H1 (cell line): ENCODE measurements around the gene GPR180.

Experiments used
- ASH2L ChIP-seq: fragments of 200-600, 300-600 bp; sonication (generic); IDR thresholded peaks from one replicate; pipeline ENCODE4 v1.7.1; 2017; ENCODE audit warnings: low read length
- CHD2 ChIP-seq: IDR thresholded peaks from 2 replicates; pipeline ENCODE4 v1.6.1; 2012; ENCODE audit warnings: low read length, improper control_type of control experiment
- EZH2 ChIP-seq: fragments of 200-600 bp; sonication (generic); IDR thresholded peaks from 2 replicates; pipeline ENCODE4 v1.7.1; 2012; ENCODE audit warnings: low read depth, mild to moderate bottlenecking, moderate library complexity, low read length, inconsistent platforms; ENCODE audit not compliant: severe bottlenecking
- GABPA ChIP-seq: IDR thresholded peaks from 2 replicates; pipeline ENCODE4 v1.6.1; 2011; ENCODE audit warnings: mild to moderate bottlenecking, low read length, moderate library complexity, borderline replicate concordance; ENCODE audit not compliant: insufficient read depth
- RAD21 ChIP-seq, 2 experiments: IDR thresholded peaks in 1 of 2; conservative IDR thresholded peaks in 1 of 2; 2 replicates each; pipeline ENCODE4 v1.6.1; 2011; ENCODE audit warnings: low read depth in 2 of 2, low read length in 2 of 2, improper control_type of control experiment in 1 of 2, inconsistent platforms in 1 of 2, mild to moderate bottlenecking in 1 of 2, moderate library complexity in 1 of 2
- RFX5 ChIP-seq: IDR thresholded peaks from 2 replicates; pipeline ENCODE4 v1.6.1; 2011; ENCODE audit warnings: low read depth, low read length, improper control_type of control experiment, borderline replicate concordance
- SP1 ChIP-seq: IDR thresholded peaks from 2 replicates; pipeline ENCODE4 v1.6.1; 2011; ENCODE audit warnings: low read depth, low read length
- USF2 ChIP-seq: IDR thresholded peaks from 2 replicates; pipeline ENCODE4 v1.6.1; 2011; ENCODE audit warnings: low read length, improper control_type of control experiment
- TF ChIP-seq, protein P1 (sequence below), 3 experiments: IDR thresholded peaks; 1 replicate in 2 of 3; 2 replicates in 1 of 3; pipeline versions ENCODE4 v1.5.1 to v1.6.1; 2011; ENCODE audit warnings: low read length in 3 of 3, mild to moderate bottlenecking in 3 of 3, inconsistent platforms in 2 of 3, low read depth in 1 of 3, moderate library complexity in 1 of 3; ENCODE audit not compliant: insufficient read depth in 1 of 3; ENCODE audit errors: control extremely low read depth in 1 of 3

- TF ChIP-seq, protein P1, sequence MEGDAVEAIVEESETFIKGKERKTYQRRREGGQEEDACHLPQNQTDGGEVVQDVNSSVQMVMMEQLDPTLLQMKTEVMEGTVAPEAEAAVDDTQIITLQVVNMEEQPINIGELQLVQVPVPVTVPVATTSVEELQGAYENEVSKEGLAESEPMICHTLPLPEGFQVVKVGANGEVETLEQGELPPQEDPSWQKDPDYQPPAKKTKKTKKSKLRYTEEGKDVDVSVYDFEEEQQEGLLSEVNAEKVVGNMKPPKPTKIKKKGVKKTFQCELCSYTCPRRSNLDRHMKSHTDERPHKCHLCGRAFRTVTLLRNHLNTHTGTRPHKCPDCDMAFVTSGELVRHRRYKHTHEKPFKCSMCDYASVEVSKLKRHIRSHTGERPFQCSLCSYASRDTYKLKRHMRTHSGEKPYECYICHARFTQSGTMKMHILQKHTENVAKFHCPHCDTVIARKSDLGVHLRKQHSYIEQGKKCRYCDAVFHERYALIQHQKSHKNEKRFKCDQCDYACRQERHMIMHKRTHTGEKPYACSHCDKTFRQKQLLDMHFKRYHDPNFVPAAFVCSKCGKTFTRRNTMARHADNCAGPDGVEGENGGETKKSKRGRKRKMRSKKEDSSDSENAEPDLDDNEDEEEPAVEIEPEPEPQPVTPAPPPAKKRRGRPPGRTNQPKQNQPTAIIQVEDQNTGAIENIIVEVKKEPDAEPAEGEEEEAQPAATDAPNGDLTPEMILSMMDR (IDR thresholded peaks at IDR 0.05; ENCODE audit: control extremely low read depth in 1 of 3, insufficient read depth in 1 of 3, low read depth in 1 of 3, low read length in 3 of 3): no peak
- TF ChIP-seq GABPA (no peak), RFX5 (no peak), RAD21 (IDR thresholded peaks at IDR 0.05 in 1 of 2, conservative IDR thresholded peaks at IDR 0.05 in 1 of 2; ENCODE audit: low read depth in 2 of 2, low read length in 2 of 2) (no peak), SP1 (no peak), CHD2 (no peak), EZH2 (no peak), USF2 (no peak), ASH2L (no peak)
These were observed 17.7 kb upstream of the GPR180 start for GRCh38 chr13:94583926-94584325.
